HG03039 (cell line): Measurements from ENCODE around the gene TUBA3C.

ENCODE experiments used
- ATAC-seq: cut with Tn5 transposase; IDR thresholded peaks from one replicate; pipeline ENCODE4 v1.9.1; 2021; ENCODE audit warnings: mild to moderate bottlenecking, moderate library complexity; ENCODE audit not compliant: unreplicated experiment

TUBA3C gene

GRCh38 chr13:19169496-19169895 lies 12.1 kb downstream of the TUBA3C start:
- ATAC-seq: no peak

GRCh38 chr13:19161308-19161707 lies 20.3 kb downstream of the TUBA3C start:
- ATAC-seq: no peak

DNA sequence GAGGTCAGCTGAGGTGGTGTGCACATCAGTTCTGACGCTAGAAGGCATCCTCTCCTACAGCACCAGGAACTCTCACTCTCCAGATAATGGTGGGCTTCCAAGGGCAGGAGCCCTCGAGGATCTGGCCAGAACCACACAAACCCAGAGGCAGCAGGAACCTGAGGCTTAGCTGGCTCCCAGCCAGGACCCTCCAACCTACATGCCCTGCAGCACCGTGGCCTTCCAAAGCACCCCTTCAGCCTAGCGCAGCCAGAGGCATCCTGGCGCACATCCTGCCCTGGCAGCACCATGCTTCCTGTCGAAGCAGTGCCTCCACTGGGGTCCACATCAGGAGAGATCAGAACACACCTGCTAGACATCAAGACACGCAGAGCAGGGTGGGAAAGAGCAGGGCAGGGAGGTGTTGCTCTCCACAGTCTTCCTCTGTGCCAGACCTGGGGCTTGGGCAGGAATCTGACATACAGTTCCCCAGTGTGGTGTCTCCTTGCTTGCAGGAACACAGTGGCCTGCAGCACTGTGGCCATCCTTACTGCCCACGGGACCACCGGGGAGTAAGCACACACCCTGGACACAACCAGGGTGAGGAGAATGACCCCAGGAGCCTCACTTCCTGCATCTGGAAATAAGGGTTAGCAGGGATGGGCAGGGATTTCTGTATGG lies 21.7 kb downstream of the TUBA3C start:
- ATAC-seq: no peak

- no peak for ATAC-seq
Measured at GRCh38 chr13:19159181-19159580, 22.4 kb downstream of the TUBA3C start.

GRCh38 chr13:19158526-19159174 lies 23.0 kb downstream of the TUBA3C start:
- ATAC-seq: no peak

GRCh38 chr13:19158006-19158405 lies 23.6 kb downstream of the TUBA3C start:
- ATAC-seq: no peak

GRCh38 chr13:19157461-19157860 lies 24.2 kb downstream of the TUBA3C start:
- ATAC-seq: no peak

DNA sequence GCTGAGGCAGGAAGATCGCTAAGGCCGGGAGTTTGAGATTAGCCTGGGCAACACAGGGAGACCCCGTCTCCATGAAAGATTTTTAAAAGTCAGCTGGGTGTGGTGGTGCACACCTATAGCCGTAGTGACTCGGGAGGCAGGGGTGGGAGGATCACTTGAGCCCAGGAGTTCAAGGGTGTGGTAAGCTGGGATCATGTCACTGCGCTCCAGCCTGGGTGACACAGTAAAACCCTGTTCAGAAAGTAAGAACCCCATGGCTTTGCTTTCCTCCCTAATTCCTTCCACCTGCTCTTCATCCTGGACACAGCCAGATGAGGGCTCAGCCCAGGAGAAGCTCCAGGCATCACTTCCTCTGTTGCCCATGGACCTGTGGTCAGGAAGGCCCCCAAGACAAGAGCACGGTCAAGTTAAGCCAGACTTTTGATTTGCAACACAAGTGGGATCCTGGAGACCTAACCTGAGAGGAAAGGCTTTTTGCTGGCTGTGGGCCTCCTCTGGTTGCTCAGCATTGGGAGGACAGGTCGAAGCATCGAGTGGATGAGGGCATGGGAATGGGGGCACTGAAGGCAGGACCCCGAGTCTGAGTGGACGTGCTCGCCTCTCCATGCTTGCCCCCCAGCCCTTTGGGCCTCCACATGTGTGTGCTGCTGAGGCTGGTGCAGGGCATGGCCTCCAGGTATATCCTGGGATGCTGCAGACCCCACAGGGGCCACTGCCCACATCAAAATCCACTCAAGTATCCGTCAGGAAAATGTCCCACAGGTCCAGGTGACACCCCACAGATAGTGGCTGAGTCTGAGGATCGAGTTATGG lies 25.4 kb downstream of the TUBA3C start:
- no peak for ATAC-seq

- ATAC-seq: no peak
Measured at GRCh38 chr13:19155321-19155861, 26.2 kb downstream of the TUBA3C start.

- ATAC-seq: no peak
Measured at GRCh38 chr13:19154843-19155242, 26.8 kb downstream of the TUBA3C start.

DNA sequence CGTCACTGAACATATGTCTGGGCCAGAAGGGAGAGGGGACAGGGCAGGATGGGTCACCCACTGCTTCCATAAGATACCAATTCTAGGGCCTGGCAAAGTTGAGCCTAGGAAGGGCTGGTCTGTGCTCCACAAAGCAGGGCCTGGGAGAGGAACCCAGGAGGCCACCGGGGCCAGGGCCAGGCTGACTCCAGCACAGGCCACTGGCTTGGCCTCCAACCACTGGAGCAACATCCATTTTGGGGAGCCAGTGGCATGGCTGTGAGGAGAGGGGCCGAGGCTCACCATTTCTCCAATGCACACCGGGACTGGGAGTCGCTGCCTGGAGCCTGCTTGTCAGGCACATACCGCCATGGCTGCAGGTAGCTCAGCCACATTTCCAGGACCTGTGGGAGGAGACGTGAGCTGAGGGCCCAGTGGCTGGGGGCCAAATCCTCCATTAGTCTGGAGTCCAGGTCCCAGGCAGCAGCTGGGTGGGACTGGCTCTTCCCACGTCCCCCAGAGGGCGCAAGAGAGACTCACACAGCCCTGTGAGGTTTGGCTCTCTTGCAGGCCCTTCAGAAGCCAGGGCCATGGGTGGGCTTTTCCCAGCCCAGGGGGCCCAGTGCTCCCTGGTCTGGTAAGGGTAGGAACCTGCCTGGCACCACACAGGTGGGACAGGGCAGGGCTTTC lies 27.7 kb downstream of the TUBA3C start:
- no peak for ATAC-seq

- no peak for ATAC-seq
Measured at GRCh38 chr13:19152403-19152802, 29.2 kb downstream of the TUBA3C start.

DNA sequence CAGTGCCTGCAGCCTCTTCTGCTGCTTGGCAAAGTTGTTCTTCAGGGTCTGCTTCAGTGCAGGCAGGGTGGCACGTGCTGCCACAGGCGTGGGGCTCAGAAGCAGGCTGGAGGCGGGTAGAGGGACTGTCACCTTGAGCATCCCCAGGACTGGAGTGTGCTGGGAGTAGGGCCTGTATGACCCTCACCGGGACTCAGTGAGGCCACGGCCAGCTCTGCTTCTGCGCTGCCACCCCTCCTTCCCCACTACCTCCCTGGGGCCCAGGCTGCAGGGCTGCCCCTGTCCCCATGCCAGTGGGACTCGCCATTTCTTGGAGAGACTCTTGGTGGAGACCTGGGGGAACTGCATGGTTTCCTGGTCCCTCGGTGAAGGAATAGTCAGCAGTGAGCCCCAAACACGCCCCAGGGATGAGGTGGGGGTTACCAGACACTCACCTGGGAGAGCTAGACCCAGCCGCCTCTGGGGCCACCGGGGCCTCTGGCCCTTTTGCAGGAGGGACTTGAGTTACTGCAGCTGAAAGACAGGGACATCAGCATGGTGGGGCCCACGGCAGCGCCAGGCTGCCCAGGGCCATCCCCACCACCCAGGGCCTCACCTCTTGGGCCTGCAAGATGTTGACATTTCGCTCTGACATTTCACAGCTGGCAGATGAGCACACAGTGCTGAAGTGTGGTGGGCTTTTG lies 29.9 kb downstream of the TUBA3C start:
- ATAC-seq: no peak

GRCh38 chr13:19150712-19151228 lies 30.9 kb downstream of the TUBA3C start:
- ATAC-seq: no peak

DNA sequence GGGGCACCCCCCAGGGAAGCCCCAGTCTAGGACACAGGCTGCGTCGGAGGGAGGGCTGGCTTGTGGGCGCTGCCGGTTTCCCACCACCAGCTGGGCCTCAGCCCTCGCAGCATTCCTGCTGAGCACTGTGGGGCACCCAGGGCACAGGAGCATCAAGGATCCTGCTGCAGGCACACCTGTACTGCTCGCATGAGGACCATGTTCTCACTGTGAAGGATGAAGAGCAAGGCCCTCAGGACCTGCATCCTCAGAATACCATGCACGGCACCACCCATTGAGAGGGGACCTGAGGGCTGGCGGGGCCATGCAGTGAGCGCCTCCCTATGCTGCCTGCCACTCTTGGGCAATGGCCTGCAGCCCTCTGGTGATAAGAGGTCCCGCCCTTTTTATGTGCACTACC lies 31.4 kb downstream of the TUBA3C start:
- ATAC-seq: no peak

- ATAC-seq: no peak
Measured at GRCh38 chr13:19148561-19148960, 33.1 kb downstream of the TUBA3C start.
